Smooth muscle cell of the brain vasculature (primary cell): ENCODE measurements around the gene NOTCH1.
"Not testable (repeated sequence)": the region's sequence is repeated elsewhere in the genome, so short reads cannot be mapped to it uniquely, and the experiment has no call there.

Experiments used
- DNase-seq: peaks from one replicate; pipeline ENCODE4 v3.0.0-alpha.2; 2012; ENCODE audit warnings: low read depth, low spot score

Gene NOTCH1

DNA sequence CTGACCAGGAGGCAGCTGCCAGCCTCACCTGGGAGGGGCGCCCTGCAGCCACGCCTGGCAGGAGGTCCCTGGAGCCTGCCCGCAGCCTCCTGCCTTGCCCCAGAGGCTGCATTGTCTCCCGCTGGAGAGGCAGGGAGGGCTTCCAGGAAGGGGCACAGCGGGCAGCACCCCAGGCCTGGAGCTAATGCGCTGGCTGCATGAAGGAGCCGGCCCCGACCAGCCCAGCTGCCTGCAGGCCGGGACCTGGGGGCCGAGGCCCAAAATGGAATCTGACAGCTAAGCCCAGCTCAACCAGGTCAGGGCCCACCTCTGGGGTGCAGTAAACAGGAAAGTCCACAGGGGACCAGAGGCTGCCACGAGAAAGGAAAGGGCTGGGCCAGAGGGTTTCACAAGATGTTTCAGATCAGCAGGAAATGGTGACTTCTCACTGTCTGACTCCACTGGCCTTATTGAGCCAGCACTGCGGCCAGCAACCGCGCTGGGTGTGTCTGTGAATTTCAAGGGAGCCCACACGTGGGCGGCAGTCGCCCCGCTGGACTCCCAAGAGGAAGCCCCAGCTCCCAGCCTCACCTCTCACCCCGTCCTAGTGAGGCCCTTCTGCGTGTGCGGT lies 18.6 kb upstream of the NOTCH1 start:
- DNase-seq = peak; percentile 70

DNA sequence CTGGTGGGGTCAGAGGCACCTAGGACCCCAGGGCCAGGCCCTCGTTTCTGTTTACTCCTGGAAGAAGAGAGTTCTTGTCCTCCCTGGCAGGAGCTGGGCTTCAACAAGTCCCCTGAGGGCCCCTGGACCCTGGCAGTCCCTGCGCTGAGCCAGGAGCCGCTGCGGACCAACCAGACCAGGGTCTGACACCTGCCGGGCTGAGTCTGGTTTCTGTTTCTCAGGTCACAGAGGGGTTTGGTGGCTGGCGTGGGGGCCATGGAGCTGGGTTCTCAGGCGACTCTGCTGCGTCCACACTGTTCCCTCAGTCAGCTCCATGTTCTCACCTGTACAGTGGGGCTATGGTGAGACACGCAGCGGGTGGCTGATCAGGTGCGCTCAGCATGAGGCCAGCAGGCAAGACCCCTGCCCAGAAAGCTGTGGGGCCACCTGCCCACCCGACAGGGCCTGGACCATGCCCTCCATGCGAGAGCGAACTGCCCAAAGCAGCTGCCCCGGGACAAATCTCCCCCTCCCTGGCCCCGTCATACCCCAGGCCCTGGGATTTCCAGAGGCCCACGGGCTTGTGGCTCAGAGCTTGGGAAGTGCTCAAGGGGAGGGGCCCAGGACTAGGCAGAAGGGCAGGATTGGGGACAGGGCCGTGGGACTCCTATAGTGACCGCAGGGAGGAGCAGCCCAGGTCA lies 17.9 kb upstream of the NOTCH1 start:
- DNase-seq = no peak

DNA sequence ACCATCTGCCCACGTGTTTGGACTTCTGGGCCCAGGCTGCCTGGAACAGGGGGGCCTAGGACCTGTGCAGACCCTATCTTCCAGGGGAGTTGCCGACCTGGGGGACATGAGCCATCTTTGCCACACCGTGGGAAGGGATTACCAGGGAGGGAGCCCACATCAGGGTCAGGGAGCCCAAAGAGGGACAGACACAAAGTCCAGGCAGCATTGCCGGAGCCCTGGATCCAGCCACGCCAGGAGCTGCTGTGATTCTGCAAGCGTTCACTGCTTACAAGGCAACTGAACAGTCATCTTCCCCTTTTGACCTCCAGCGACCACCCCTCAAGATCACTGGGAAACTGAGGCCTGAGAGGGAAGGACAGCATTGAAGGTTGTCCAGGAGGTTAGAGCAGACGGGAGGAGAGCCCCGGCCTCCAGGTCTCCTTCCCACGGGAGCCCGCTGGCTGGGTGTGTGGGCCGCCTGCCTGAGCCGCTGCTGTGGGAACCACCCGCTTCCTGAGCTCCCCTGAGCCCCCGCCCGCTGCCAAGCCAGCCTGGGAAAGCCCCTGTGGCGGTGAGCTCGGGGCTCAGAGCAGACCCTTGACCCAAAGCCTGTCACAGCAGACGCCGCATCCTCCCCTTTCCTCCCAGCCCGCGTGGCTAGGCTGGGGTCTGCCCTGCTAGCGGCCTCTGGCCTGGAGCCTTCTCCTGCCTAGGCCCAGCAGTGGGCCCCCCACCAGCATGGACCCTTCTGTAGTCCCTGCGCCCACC lies 17.1 kb upstream of the NOTCH1 start:
- no peak for DNase-seq

- no peak for DNase-seq
Measured at GRCh38 chr9:136561779-136562178, 15.9 kb upstream of the NOTCH1 start.

DNA sequence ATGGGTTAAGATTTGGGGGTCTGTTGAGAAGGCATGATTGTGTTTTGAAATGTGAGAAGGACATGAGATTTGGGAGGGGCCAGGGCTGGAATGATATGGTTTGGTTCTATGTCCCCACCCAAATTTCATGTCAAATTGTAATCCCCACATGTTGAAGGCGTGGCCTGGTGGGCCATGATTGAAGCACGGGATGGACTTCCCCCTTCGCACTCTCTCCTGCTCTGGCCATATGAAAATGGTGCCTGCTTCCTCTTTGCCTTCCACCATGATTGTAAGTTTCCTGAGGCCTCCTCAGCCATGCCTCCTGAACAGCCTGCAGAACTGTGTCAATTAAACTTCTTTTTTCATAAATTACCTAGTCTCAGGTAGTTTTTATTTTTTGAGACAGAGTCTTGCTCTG lies 14.7 kb upstream of the NOTCH1 start:
- DNase-seq = no peak

DNA sequence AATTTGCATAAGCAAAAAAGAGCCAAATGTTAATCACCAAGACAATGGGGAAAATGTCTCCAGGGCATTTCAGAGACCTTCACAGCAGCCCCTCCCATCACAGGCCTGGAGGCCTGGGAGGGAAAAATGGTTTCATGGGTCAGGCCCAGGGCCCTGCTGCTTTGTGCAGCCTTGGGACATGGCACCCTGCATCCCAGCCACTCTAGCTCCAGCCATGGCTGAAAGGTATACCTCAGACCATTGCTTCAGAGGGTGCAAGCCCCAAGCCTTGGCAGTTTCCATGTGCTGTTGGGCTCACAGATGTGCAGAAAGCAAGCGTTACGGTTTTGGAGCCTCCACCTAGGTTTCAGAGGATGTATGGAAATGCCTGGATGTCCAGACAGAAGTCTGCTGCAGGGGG lies 13.5 kb upstream of the NOTCH1 start:
- DNase-seq = not testable (repeated sequence)

DNA sequence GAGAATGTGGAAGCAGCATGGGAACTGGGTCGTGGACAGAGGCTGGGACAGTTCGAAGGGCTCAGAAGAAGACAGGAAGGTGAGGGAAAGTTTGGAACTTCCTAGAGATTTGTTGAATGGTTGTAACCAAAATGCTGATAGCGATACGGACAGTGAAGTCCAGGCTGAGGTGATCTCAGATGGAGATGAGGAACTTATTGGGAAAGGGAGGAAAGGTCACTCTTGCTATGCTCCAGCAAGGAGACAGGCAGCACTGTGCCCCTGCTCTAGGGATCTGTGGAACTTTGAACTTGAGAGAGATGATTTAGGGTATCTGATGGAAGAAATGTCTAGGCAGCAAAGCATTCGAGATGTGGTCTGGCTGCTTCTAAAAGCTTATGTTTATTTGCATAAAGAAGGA lies 13.0 kb upstream of the NOTCH1 start:
- not testable (repeated sequence) for DNase-seq

DNA sequence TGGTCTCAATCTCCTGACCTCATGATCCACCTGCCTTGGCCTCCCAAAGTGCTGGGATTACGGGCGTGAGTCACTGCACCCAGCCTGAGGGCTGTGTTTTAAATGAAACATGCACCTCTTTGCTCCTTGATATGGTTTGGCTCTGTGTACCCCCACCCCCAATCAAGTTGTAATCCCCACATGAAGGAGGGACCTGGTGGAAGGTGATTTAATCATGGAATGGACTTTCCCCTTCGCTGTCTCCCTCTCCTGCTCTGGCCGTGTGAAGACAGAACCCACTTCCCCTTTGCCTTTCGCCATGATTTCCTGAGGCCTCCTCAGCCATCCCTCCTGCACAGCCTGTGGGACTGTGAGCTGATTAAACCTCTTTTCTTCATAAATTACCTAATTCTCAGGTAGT lies 12.5 kb upstream of the NOTCH1 start:
- DNase-seq = no peak

- no peak for DNase-seq
Measured at GRCh38 chr9:136557036-136557435, 11.2 kb upstream of the NOTCH1 start.

DNA sequence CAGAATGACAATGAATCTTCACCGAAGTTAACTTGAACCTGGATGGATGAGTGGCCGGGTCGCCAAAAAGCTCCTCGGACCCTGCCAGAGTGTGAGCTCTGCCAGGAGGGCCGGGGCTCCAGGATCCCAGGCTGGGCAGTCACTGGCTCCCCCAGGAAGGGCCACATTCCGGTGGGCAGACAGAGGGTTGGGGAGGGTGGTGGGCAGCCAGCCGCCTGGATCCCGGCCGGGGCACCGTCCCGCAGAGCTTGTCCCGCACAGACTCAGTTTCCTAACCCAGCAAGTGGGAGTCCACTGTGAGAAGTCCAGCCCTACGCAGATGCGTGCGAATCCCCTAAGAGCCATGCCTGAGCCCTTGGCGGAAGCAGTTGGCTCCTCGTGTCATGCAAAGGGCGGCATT lies 10.3 kb upstream of the NOTCH1 start:
- no peak for DNase-seq

- no peak for DNase-seq
Measured at GRCh38 chr9:136554870-136555269, 9.0 kb upstream of the NOTCH1 start.

DNA sequence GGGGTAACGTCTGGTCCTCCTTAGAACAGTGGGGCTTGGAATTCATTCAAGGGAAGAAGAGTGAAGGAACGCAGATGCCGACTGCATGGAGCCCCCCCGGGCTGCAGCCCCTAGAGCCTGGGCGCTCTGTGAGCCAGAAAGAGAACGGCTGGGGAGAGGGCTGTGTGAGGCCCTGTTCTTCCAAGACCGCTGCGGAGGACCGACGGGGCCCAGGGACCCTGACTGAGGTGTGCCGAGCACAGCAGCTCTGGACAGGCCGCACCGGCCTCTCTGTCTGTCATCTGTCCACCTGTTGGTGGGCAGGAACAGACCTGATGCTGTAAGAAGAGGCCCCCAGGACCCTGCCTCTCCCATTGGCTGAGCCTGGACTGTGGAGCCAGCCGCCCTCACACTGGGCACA lies 7.7 kb upstream of the NOTCH1 start:
- no peak for DNase-seq

DNA sequence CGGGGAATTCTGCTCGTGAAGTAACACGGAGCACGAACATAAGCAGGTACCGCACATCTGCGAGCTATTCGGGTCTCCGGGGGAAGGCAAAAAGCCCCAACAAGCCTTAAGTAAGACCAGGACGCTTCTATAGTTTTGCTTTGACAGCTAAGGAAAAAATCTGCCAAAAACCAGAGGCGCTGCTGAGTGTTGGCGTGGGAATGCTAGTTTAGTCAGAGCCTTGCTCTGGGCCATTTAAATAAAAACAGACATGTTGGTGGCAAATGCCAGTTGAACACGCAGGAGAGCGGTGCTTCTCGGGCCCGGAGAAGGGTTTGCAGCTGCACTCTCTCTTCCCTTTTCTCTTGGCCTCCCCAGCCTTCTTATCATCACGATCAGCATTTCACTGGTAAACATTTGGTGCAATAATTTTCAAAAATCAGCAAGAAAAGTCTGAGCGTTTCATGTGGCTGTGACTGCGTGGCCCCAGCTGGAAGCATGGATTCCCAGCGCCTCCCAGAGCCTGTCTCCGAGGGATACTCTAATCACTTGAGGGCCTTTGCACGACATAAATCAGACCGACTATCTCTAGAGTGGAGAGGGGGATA lies 6.4 kb upstream of the NOTCH1 start:
- no peak for DNase-seq

DNA sequence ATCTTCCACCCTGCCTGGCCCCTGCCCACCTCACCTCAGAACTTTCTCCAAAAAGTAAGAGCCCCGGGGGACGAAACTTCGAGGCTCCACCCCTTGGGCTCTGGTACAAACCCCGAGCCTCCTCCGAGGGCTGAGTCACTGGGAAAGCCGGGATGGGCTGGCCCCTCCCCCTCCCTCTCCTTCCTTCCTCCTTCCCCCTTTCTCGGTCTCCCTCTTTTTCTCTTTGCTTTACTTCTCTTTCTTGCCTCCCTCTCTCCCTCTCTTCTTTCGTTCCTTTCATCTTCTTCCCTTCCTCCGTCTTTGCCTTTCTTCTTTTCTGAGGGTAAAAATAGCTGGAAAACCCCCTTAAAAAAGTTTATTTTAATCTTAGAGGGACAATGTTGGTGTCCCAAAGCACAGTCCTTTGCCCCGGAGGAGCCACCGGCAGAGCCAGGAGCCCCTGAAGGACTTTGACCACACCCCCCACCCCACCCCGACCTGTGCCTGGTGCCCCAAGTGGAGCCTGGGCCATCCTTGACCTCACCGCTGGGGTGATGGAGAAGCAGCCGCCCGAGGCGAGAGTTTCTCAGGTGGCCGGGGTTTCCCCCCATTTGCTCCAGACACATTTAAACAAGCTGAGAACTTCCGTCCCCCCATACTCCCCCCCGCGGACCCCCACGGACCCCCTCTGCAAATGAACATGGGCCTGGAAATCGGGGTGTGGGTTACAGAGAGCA lies 5.7 kb upstream of the NOTCH1 start:
- DNase-seq = no peak

DNA sequence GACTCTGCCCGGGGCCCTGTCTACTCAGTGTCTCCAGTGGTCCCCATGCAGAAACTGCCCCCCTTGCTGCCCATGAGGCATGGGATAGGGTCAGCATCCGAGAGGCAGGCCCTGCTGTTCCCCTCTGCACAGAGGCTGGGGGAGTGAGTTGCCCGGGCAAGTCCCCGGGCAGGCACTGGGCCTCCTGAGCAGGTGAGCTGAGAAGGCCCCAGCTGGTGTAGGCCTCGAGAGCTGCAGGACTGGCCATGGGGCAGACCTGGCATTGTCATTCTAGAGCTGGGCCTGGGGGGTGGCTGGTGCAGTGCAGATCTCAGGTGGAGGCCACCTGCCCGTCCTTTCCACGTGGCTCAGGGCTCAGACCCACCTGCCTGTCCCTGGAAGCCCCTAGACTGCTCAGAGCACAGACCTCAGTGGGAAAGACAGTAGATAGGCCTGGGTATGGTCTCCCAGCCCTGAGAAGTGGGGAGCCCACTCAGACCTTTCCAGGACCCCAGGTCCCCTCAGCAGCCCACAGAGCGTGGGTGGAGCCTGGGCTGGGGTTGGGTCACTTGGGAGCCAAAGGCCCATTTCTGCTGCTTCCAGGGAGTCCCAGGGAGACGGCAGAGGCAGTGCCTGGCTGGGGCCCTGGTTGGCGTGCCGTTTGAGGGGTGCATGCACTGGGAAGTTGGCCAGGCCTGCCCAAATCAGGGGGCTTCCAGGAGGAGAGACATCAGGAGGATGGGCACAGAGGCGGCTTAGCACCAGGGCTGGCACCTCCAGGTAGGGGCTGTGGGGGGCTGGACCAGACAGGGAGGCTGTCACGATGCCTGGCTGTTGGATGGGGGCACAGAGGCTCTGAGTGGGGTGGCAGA lies 4.8 kb upstream of the NOTCH1 start:
- DNase-seq = no peak

GRCh38 chr9:136549010-136549980 lies 3.4 kb upstream of the NOTCH1 start:
- no peak for DNase-seq

GRCh38 chr9:136547508-136548215 lies 1.8 kb upstream of the NOTCH1 start:
- DNase-seq = no peak

DNA sequence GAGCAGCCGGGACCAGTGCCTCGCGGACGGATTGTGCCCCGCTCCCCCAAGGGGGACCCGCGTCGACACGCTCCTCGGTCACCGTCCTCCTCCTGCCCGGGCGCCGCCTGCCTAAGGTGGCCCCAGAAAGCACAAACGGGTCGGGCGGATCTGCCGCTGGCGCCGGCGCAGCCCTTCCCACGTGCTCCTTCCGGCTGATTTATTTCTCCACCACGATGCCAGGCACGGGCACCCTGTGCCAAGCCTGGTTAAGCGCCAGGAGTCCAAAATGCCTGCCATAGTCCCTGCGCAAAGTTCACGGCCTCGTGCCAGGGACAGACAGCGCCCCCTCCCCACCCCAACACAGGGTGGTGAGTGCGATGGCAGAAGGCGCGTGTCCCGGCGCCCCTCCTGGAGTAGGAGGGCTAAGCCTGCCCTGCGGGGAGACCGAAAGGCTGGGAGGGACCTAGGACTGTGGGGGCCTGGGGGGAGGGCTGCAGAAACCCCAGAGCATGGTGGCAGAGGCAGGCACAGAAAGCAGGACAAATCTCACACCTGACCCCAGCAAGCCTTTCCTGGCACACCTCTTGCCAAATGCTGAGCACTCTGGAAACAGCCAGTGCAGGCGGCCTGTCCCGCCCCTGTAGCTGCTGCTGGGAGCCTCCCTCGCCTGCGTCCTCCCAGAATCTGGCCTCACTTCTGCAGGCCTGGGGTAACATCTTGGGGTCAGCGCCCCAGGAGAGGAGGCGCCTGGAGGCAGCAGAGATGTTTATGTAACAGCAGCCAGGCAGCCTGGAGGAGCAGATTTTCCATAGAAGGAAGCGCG lies 1.1 kb upstream of the NOTCH1 start:
- DNase-seq = no peak

DNA sequence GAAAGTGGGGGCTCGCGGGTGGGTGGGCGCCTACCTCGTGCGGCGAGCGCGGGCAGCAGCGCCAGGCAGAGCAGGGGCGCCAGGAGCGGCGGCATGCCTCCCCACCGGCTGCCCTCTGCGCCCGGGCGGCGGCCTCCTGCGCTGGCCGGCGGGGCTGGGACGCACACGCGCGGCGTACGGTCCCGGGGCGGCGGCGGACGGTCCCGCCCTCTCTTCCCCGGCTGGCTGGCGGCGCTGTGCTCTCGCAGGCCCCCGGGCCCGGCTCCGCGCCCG lies 220 bp downstream of the NOTCH1 start:
- no peak for DNase-seq
